Activated CD4-positive, alpha-beta T cell treated with anti-CD3 and anti-CD28 coated beads, Interleukin-2, amount 10 ng/mL, durations not matched to agents 7 days and 5 days (primary cell): Measurements from ENCODE around the gene GAPT. TPM values are rescaled to one million over a fixed set of nuclear protein-coding genes. Genes with fewer than 3 reads are reported as not detected.

Experiments
- CTCF ChIA-PET: fragments of 350-600 bp; sonication (Branson Sonifier 250); formaldehyde crosslinking; loops from one replicate; lab custom pipeline; 2021; ENCODE audit warnings: antibody characterized with exemption; lab: Charles Lee
- POLR2A ChIA-PET: fragments of 350-600 bp; sonication (Branson Sonifier 250); formaldehyde crosslinking; loops from one replicate; lab custom pipeline; 2021; ENCODE audit warnings: antibody characterized with exemption; lab: Charles Lee
- DNase-seq: peaks from one replicate; pipeline ENCODE4 v3.0.0-alpha.2; 2020
- H3K27ac Mint-ChIP-seq: one replicate; pipeline ENCODE4 v1.8.0; 2021; ENCODE audit warnings: mild to moderate bottlenecking, moderate library complexity, mixed read lengths
- H3K27me3 Mint-ChIP-seq: one replicate; pipeline ENCODE4 v1.8.0; 2021; ENCODE audit warnings: mixed read lengths
- H3K36me3 Mint-ChIP-seq: one replicate; pipeline ENCODE4 v1.8.0; 2021; ENCODE audit warnings: low read depth, mixed read lengths
- H3K4me1 Mint-ChIP-seq: one replicate; pipeline ENCODE4 v1.8.0; 2021; ENCODE audit warnings: mixed read lengths
- H3K4me3 Mint-ChIP-seq: one replicate; pipeline ENCODE4 v1.8.0; 2021; ENCODE audit warnings: mild to moderate bottlenecking, moderate library complexity, mixed read lengths
- H3K9me3 Mint-ChIP-seq: one replicate; pipeline ENCODE4 v1.8.0; 2021; ENCODE audit warnings: mixed read lengths
- total RNA-seq, 2 experiments: library from RNA; stranded (reverse); gene quantifications; one replicate each; pipeline ENCODE4 v1.2.3, GENCODE V29; 2021

The GAPT gene
- total RNA-seq, 2 experiments from 2014 or later = not detected

GRCh38 chr5:58469896-58470295, 21.3 kb upstream of the GAPT start:
- Mint-ChIP-seq H3K27me3 (peaks cover 5% of the 10 kb centered on the region), H3K4me3 (no peak overlapping the region), H3K36me3 (no peaks in the 10 kb centered on the region), H3K27ac (no peak overlapping the region), H3K4me1 (peaks cover 8% of the 10 kb centered on the region), H3K9me3 (peaks cover under 1% of the 10 kb centered on the region)
- ChIA-PET POLR2A (no interaction called here), CTCF (no interaction called here)
- DNase-seq = no peak

- no peak for DNase-seq
- peaks cover 5% of the 10 kb centered on the region for H3K9me3 Mint-ChIP-seq
- H3K27ac Mint-ChIP-seq = no peak overlapping the region
- POLR2A ChIA-PET = no interaction called here
- no peak overlapping the region for H3K4me3 Mint-ChIP-seq
- CTCF ChIA-PET = no interaction called here
- no peaks in the 10 kb centered on the region for H3K36me3 Mint-ChIP-seq
- H3K27me3 Mint-ChIP-seq = peaks cover 5% of the 10 kb centered on the region
- no peaks in the 10 kb centered on the region for H3K4me1 Mint-ChIP-seq
Observed at GRCh38 chr5:58475404-58475803, 15.8 kb upstream of the GAPT start.

GRCh38 chr5:58477760-58478376, 13.4 kb upstream of the GAPT start:
- Mint-ChIP-seq H3K27ac (no peak overlapping the region), H3K9me3 (peaks cover 5% of the 10 kb centered on the region), H3K4me3 (no peak overlapping the region), H3K4me1 (no peaks in the 10 kb centered on the region), H3K36me3 (no peaks in the 10 kb centered on the region), H3K27me3 (peaks cover 2% of the 10 kb centered on the region)
- DNase-seq = no peak
- CTCF ChIA-PET = interaction anchor here (1.1 kb wide), 1 partner anchor 15 kb away, joined by 3 read pairs; no protein-coding TSS in a partner anchor
- POLR2A ChIA-PET = no interaction called here

- H3K4me3 Mint-ChIP-seq = no peak overlapping the region
- no peaks in the 10 kb centered on the region for H3K36me3 Mint-ChIP-seq
- no peak for DNase-seq
- ChIA-PET POLR2A (no interaction called here), CTCF (no interaction called here)
- peaks cover 4% of the 10 kb centered on the region for H3K27me3 Mint-ChIP-seq
- no peaks in the 10 kb centered on the region for H3K4me1 Mint-ChIP-seq
- H3K9me3 Mint-ChIP-seq = no peaks in the 10 kb centered on the region
- H3K27ac Mint-ChIP-seq = no peak overlapping the region
Observed at GRCh38 chr5:58481066-58481676, 10.1 kb upstream of the GAPT start.

GRCh38 chr5:58481828-58482227, 9.4 kb upstream of the GAPT start:
- peaks cover 6% of the 10 kb centered on the region for H3K27me3 Mint-ChIP-seq
- no peaks in the 10 kb centered on the region for H3K9me3 Mint-ChIP-seq
- H3K36me3 Mint-ChIP-seq = no peaks in the 10 kb centered on the region
- ChIA-PET CTCF (no interaction called here), POLR2A (no interaction called here)
- no peaks in the 10 kb centered on the region for H3K4me1 Mint-ChIP-seq
- no peak for DNase-seq
- H3K4me3 Mint-ChIP-seq = no peak overlapping the region
- H3K27ac Mint-ChIP-seq = no peak overlapping the region

GRCh38 chr5:58482536-58482935, 8.7 kb upstream of the GAPT start:
- H3K36me3 Mint-ChIP-seq = no peaks in the 10 kb centered on the region
- H3K4me1 Mint-ChIP-seq = no peaks in the 10 kb centered on the region
- H3K27me3 Mint-ChIP-seq = peaks cover 4% of the 10 kb centered on the region
- H3K27ac Mint-ChIP-seq = no peak overlapping the region
- POLR2A ChIA-PET = no interaction called here
- no peak for DNase-seq
- CTCF ChIA-PET = no interaction called here
- H3K4me3 Mint-ChIP-seq = no peak overlapping the region
- H3K9me3 Mint-ChIP-seq = no peaks in the 10 kb centered on the region

GRCh38 chr5:58484505-58484904, 6.7 kb upstream of the GAPT start:
- ChIA-PET CTCF (no interaction called here), POLR2A (no interaction called here)
- no peak overlapping the region for H3K27ac Mint-ChIP-seq
- H3K27me3 Mint-ChIP-seq = peaks cover 8% of the 10 kb centered on the region
- H3K36me3 Mint-ChIP-seq = no peaks in the 10 kb centered on the region
- no peaks in the 10 kb centered on the region for H3K4me1 Mint-ChIP-seq
- H3K4me3 Mint-ChIP-seq = no peak overlapping the region
- H3K9me3 Mint-ChIP-seq = no peaks in the 10 kb centered on the region
- no peak for DNase-seq

- H3K4me3 Mint-ChIP-seq = no peak overlapping the region
- no peaks in the 10 kb centered on the region for H3K9me3 Mint-ChIP-seq
- POLR2A ChIA-PET = no interaction called here
- CTCF ChIA-PET = interaction anchor here (0.6 kb wide), 1 partner anchor 825 kb away, joined by 3 read pairs; no protein-coding TSS in a partner anchor
- H3K36me3 Mint-ChIP-seq = no peaks in the 10 kb centered on the region
- no peaks in the 10 kb centered on the region for H3K4me1 Mint-ChIP-seq
- H3K27me3 Mint-ChIP-seq = peaks cover 12% of the 10 kb centered on the region
- H3K27ac Mint-ChIP-seq = no peak overlapping the region
- DNase-seq = no peak
Observed at GRCh38 chr5:58486290-58486689, 4.9 kb upstream of the GAPT start.

GRCh38 chr5:58490402-58491050, 709 bp upstream of the GAPT start:
- Mint-ChIP-seq H3K9me3 (no peaks in the 10 kb centered on the region), H3K27me3 (peaks cover 14% of the 10 kb centered on the region), H3K4me3 (no peak overlapping the region), H3K36me3 (no peaks in the 10 kb centered on the region), H3K4me1 (no peaks in the 10 kb centered on the region), H3K27ac (no peak overlapping the region)
- CTCF ChIA-PET = interaction anchor here (1.5 kb wide), 1 partner anchor 9 kb away, joined by 3 read pairs; no protein-coding TSS in a partner anchor
- POLR2A ChIA-PET = no interaction called here
- DNase-seq = no peak

- H3K27ac Mint-ChIP-seq = no peak overlapping the region
- POLR2A ChIA-PET = no interaction called here
- H3K27me3 Mint-ChIP-seq = peaks cover 10% of the 10 kb centered on the region
Observed at GRCh38 chr5:58493141-58493540, 1.9 kb downstream of the GAPT start.

GRCh38 chr5:58496488-58496887, 5.3 kb downstream of the GAPT start:
- no peak overlapping the region for H3K27ac Mint-ChIP-seq
- no peak overlapping the region for H3K4me3 Mint-ChIP-seq
- POLR2A ChIA-PET = no interaction called here
- CTCF ChIA-PET = no interaction called here
- no peak for DNase-seq
- H3K27me3 Mint-ChIP-seq = peaks cover 6% of the 10 kb centered on the region
- no peaks in the 10 kb centered on the region for H3K36me3 Mint-ChIP-seq
- peaks cover 7% of the 10 kb centered on the region for H3K4me1 Mint-ChIP-seq
- H3K9me3 Mint-ChIP-seq = no peaks in the 10 kb centered on the region

More at GRCh38 chr5:58493141-58493540, 1.9 kb downstream of the GAPT start:
- H3K9me3 Mint-ChIP-seq = no peaks in the 10 kb centered on the region
- H3K36me3 Mint-ChIP-seq = no peaks in the 10 kb centered on the region
- no peak for DNase-seq
- H3K4me1 Mint-ChIP-seq = no peaks in the 10 kb centered on the region
- CTCF ChIA-PET = interaction anchor here (1.1 kb wide), 1 partner anchor 15 kb away, joined by 3 read pairs; no protein-coding TSS in a partner anchor
- no peak overlapping the region for H3K4me3 Mint-ChIP-seq

- CTCF ChIA-PET = no interaction called here
Observed at GRCh38 chr5:58497386-58497785, 6.2 kb downstream of the GAPT start.

GRCh38 chr5:58497921-58498320, 6.7 kb downstream of the GAPT start:
- no peak for DNase-seq
- no peaks in the 10 kb centered on the region for H3K36me3 Mint-ChIP-seq
- H3K27ac Mint-ChIP-seq = no peak overlapping the region
- no peaks in the 10 kb centered on the region for H3K9me3 Mint-ChIP-seq
- CTCF ChIA-PET = interaction anchor here (1.1 kb wide), 1 partner anchor 12 kb away, joined by 3 read pairs; no protein-coding TSS in a partner anchor
- H3K27me3 Mint-ChIP-seq = peaks cover 6% of the 10 kb centered on the region
- H3K4me3 Mint-ChIP-seq = no peak overlapping the region
- POLR2A ChIA-PET = no interaction called here
- peaks cover 7% of the 10 kb centered on the region for H3K4me1 Mint-ChIP-seq

More at GRCh38 chr5:58497386-58497785, 6.2 kb downstream of the GAPT start:
- no peaks in the 10 kb centered on the region for H3K9me3 Mint-ChIP-seq
- POLR2A ChIA-PET = no interaction called here
- H3K27me3 Mint-ChIP-seq = peaks cover 6% of the 10 kb centered on the region
- DNase-seq = no peak
- no peak overlapping the region for H3K4me3 Mint-ChIP-seq
- no peaks in the 10 kb centered on the region for H3K36me3 Mint-ChIP-seq
- no peak overlapping the region for H3K27ac Mint-ChIP-seq
- peaks cover 7% of the 10 kb centered on the region for H3K4me1 Mint-ChIP-seq
